ENCODE data around the gene ARF1. TPM values are rescaled to one million over a fixed set of nuclear protein-coding genes. Genes with fewer than 3 reads are reported as not detected.
A peak's percentile ranks its signal among the peaks of the same experiment; 100 is the strongest.

ARF1 gene
- total RNA-seq, 1 donor from 2014 or later = 368 TPM

DNA sequence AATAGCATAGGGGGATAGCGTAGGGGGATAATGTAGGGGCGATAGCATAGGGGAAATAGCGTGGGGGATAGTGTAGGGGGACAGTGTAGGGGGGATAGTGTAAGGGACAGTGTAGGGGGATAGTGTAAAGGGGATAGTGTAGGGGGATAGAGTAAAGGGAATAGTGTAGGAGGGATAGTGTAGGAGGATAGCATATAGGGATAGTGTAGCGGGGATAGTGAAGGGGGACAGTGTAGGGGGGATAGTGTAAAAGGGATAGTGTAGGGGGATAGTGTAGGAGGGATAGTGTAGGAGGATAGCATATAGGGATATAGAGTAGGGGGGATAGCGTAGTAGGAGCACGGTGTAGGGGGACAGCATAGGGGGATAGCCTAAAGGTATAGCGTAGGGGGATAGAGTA lies 14.1 kb upstream of the ARF1 start:
- Histone ChIP-seq H3K27me3 (ENCODE audit: low read depth) (peaks cover 40% of the 10 kb centered on the region), H3K4me3 (no peak overlapping the region), H3K27ac (no peak overlapping the region), H3K9me3 (no peaks in the 10 kb centered on the region), H3K36me3 (no peaks in the 10 kb centered on the region), H3K4me1 (no peaks in the 10 kb centered on the region)
- intact Hi-C loops (cut with DNase I) = no loop called here
- ATAC-seq = no peak
- DNase-seq = no peak
- TF ChIP-seq, protein P1, sequence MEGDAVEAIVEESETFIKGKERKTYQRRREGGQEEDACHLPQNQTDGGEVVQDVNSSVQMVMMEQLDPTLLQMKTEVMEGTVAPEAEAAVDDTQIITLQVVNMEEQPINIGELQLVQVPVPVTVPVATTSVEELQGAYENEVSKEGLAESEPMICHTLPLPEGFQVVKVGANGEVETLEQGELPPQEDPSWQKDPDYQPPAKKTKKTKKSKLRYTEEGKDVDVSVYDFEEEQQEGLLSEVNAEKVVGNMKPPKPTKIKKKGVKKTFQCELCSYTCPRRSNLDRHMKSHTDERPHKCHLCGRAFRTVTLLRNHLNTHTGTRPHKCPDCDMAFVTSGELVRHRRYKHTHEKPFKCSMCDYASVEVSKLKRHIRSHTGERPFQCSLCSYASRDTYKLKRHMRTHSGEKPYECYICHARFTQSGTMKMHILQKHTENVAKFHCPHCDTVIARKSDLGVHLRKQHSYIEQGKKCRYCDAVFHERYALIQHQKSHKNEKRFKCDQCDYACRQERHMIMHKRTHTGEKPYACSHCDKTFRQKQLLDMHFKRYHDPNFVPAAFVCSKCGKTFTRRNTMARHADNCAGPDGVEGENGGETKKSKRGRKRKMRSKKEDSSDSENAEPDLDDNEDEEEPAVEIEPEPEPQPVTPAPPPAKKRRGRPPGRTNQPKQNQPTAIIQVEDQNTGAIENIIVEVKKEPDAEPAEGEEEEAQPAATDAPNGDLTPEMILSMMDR (IDR thresholded peaks at IDR 0.05) = no peak

DNA sequence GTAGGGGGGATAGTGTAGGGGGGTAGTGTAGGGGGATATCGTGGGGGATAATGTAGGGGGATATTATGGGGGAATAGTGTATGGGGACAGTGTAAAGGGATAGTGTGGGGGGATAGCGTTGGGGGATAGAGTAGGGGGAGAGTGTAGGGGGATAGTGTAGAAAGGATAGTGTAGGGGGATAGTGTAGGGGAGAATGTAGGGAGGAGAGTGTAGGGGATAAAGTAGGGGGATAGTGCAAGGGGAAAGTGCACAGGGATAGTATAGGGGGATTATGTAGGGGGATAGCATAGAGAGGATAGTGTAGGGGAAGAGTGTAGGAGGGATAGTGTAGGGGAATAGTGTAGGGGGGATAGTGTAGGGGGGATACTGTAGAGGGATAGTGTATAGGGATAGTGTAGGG lies 12.3 kb upstream of the ARF1 start:
- DNase-seq (no peak), ATAC-seq (no peak)
- no peaks in the 10 kb centered on the region for H3K9me3 ChIP-seq
- TF ChIP-seq, protein P1 (IDR thresholded peaks at IDR 0.05) = no peak
- no peak overlapping the region for H3K4me3 ChIP-seq
- H3K27me3 ChIP-seq (ENCODE audit: low read depth) = peaks cover 22% of the 10 kb centered on the region
- no peaks in the 10 kb centered on the region for H3K36me3 ChIP-seq
- H3K27ac ChIP-seq = no peak overlapping the region
- intact Hi-C loops (cut with DNase I) = no loop called here
- no peaks in the 10 kb centered on the region for H3K4me1 ChIP-seq

DNA sequence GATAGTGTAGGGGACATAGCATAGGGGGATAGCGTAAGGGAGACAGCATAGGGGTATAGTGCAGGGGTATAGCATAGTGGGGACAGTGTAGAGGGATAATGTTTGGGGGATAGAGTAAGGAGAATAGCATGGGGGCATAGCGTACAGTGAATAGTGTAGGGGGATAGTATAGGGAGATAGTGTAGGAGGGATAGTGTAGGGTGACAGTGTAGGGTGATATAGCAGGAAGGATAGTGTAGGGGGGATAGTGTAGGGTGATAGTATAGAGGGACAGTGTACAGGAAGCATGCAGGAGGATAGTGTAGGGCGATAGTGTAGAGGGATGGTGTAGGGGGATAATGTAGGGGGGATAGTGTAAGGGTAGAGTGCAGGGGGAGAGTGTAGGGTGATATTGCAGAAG lies 11.7 kb upstream of the ARF1 start:
- TF ChIP-seq, protein P1 (IDR thresholded peaks at IDR 0.05) = no peak
- no peaks in the 10 kb centered on the region for H3K9me3 ChIP-seq
- no peaks in the 10 kb centered on the region for H3K4me1 ChIP-seq
- DNase-seq = no peak
- no peak for ATAC-seq
- no peak overlapping the region for H3K4me3 ChIP-seq
- intact Hi-C loops (cut with DNase I) = no loop called here
- H3K27me3 ChIP-seq (ENCODE audit: low read depth) = peaks cover 15% of the 10 kb centered on the region
- no peaks in the 10 kb centered on the region for H3K36me3 ChIP-seq
- no peak overlapping the region for H3K27ac ChIP-seq

DNA sequence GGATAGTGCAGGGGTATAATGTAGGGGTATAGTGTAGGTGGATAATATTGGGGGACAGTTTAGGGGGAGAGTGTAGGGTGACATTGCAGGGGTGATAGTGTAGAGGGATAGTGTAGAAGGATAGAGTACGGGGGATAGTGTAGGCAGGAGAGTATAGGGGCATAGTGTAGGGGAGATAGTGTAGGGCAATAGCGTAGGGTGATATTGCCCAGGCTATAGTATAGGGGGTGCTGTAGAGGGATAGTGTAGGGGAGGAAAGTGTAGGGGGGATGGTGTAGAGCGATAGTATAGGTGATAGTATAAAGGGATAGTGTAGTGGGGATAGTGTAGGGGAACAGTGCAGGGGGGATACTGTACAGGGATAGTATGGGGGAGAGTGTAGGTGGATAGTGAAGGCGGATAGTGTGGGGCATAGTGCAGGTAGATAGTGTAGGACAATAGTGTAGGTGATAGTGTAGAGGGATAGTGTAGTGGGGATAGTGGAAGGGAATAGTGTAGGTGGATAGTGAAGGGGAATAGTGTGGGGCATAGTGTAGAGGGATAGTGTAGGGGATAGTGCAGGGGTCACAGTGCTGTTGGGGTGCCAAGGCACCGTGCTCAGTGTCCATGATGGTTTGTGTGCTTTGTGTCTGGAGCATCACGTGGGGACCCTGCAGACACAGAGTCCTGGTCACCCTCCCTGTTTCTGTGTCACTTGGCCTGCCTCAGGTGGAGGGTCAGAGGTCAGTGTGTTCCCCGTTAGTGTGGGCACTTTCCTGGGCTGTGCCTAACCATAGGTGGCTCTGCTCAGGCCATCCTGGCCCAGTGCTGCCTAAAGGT lies 10.5 kb upstream of the ARF1 start:
- no peak overlapping the region for H3K27ac ChIP-seq
- no peak overlapping the region for H3K4me3 ChIP-seq
- H3K36me3 ChIP-seq = no peaks in the 10 kb centered on the region
- peak; percentile 41 for DNase-seq
- TF ChIP-seq, protein P1 (IDR thresholded peaks at IDR 0.05) = no peak
- peak in 1 of 2 donors; percentile 5 for ATAC-seq
- peaks cover 5% of the 10 kb centered on the region for H3K27me3 ChIP-seq (ENCODE audit: low read depth)
- no peaks in the 10 kb centered on the region for H3K9me3 ChIP-seq
- intact Hi-C loops (cut with DNase I) = no loop called here
- no peaks in the 10 kb centered on the region for H3K4me1 ChIP-seq

DNA sequence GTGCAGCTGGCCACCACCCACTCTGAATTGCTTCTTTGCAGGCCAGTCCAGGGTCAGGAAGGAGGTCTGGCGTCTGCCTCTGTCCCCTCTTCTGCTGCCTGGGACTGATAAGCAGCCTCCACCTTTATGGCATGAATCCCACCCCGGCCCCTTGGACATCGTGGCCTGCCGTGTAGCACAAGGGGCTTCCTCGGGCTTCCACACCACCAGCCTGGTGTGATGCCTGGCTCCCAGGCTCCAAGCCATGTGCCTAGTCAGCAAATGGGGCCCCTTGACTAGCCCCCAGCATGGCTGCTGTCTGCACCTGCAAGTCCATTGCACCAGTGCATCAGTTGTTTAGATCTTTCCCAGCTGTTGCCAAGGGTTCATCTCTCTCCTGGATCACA lies 9.9 kb upstream of the ARF1 start:
- no peaks in the 10 kb centered on the region for H3K27me3 ChIP-seq (ENCODE audit: low read depth)
- no peak overlapping the region for H3K4me3 ChIP-seq
- TF ChIP-seq, protein P1 (IDR thresholded peaks at IDR 0.05) = no peak
- ATAC-seq (no peak), DNase-seq (no peak)
- intact Hi-C loops (cut with DNase I) = no loop called here
- no peaks in the 10 kb centered on the region for H3K9me3 ChIP-seq
- no peak overlapping the region for H3K27ac ChIP-seq
- no peaks in the 10 kb centered on the region for H3K4me1 ChIP-seq
- H3K36me3 ChIP-seq = no peaks in the 10 kb centered on the region
